Testis (tissue), 3 donors: Measurements from ENCODE around the gene CYB5R2. TPM values are rescaled to one million over a fixed set of nuclear protein-coding genes. Genes with fewer than 3 reads are reported as not detected.

Source experiments
- DNase-seq: peaks from one replicate; pipeline ENCODE4 v3.0.0-alpha.2; 2019
- H3K27ac ChIP-seq, 2 donors: fragments of 200-600 bp; sonication (generic); one replicate each; pipeline ENCODE4 v1.5.1; 2019
- H3K27me3 ChIP-seq: fragments of 200-600 bp; sonication (generic); one replicate; pipeline ENCODE4 v1.5.1; 2019
- H3K36me3 ChIP-seq: fragments of 200-600 bp; sonication (generic); one replicate; pipeline ENCODE4 v1.5.1; 2017; ENCODE audit warnings: low read depth; ENCODE audit errors: missing control alignments
- H3K4me1 ChIP-seq: fragments of 200-600 bp; sonication (generic); one replicate; pipeline ENCODE4 v1.5.1; 2019
- H3K4me3 ChIP-seq, 2 donors: fragments of 200-600 bp; sonication (generic); one replicate each; pipeline ENCODE4 v1.5.1; 2017 to 2019
- H3K9me3 ChIP-seq: fragments of 200-600 bp; sonication (generic); one replicate; pipeline ENCODE4 v1.5.1; 2017
- POLR2A ChIP-seq: fragments of 450-650 bp; IDR thresholded peaks from one replicate; pipeline ENCODE4 v1.6.1; 2017; ENCODE audit warnings: antibody characterized with exemption, mild to moderate bottlenecking, moderate library complexity
- WGBS, 2 donors: methylation state at CpG; one replicate each; pipeline ENCODE4 v1.1.5; 2018; 5-methylcytosine and 5-hydroxymethylcytosine counted together
- intact Hi-C: fragments of 100-400 bp; cut with DNase I; formaldehyde crosslinking; loops from one replicate; pipeline ENCODE4 v1.15.1; 2023; ENCODE audit warnings: low total_unique reads
- polyA plus RNA-seq: library from polyadenylated mRNA; stranded (reverse); fragments of 350-450 nt; fragmentation: Illumina TruSeq; extraction: RNeasy Lipid Tissue Mini Kit (QIAGEN cat#74804); gene quantifications from one replicate; pipeline ENCODE4 v1.2.3, GENCODE V29; 2014; ENCODE audit warnings: low read depth, low replicate concordance; ENCODE audit not compliant: insufficient read depth
- total RNA-seq, 2 donors: library from RNA; depleted of rRNA; stranded (reverse); fragments of >200 nt; gene quantifications; one replicate each; pipeline ENCODE4 v1.2.3, GENCODE V29; 2016
- TF ChIP-seq, protein P1 (sequence below), 3 experiments: fragments of 450-650 bp in 2 of 3; fragments of 200-600 bp in 1 of 3; sonication (generic) in 1 of 3; IDR thresholded peaks; one replicate each; pipeline ENCODE4 v1.5.1; 2016 to 2019; ENCODE audit warnings: antibody characterized with exemption in 3 of 3, mild to moderate bottlenecking in 2 of 3, moderate library complexity in 1 of 3

CYB5R2 gene
- total and polyA plus RNA-seq, 3 donors from 2014 or later: 140 to 263 (median 190) TPM

- no peaks in the 10 kb centered on the region for H3K9me3 ChIP-seq
- intact Hi-C loops: loop anchor here (10.0 kb wide), 1 partner anchor 602 kb away; no protein-coding TSS in a partner anchor
- no peaks in the 10 kb centered on the region for H3K36me3 ChIP-seq
- H3K4me3 ChIP-seq: no peak overlapping the region
- no peaks in the 10 kb centered on the region for H3K27me3 ChIP-seq
- H3K4me1 ChIP-seq: peaks cover 8% of the 10 kb centered on the region
- no peak for DNase-seq
- TF ChIP-seq, protein P1, sequence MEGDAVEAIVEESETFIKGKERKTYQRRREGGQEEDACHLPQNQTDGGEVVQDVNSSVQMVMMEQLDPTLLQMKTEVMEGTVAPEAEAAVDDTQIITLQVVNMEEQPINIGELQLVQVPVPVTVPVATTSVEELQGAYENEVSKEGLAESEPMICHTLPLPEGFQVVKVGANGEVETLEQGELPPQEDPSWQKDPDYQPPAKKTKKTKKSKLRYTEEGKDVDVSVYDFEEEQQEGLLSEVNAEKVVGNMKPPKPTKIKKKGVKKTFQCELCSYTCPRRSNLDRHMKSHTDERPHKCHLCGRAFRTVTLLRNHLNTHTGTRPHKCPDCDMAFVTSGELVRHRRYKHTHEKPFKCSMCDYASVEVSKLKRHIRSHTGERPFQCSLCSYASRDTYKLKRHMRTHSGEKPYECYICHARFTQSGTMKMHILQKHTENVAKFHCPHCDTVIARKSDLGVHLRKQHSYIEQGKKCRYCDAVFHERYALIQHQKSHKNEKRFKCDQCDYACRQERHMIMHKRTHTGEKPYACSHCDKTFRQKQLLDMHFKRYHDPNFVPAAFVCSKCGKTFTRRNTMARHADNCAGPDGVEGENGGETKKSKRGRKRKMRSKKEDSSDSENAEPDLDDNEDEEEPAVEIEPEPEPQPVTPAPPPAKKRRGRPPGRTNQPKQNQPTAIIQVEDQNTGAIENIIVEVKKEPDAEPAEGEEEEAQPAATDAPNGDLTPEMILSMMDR (IDR thresholded peaks at IDR 0.05): no peak
- no peak for TF ChIP-seq POLR2A
- whole genome bisulfite sequencing, 2 donors: 65 to 78% methylated on average over 5 of the region's 5 CpGs
- H3K27ac ChIP-seq: no peak overlapping the region
These were observed 23.1 kb upstream of the CYB5R2 start for GRCh38 chr11:7696424-7696823.

DNA sequence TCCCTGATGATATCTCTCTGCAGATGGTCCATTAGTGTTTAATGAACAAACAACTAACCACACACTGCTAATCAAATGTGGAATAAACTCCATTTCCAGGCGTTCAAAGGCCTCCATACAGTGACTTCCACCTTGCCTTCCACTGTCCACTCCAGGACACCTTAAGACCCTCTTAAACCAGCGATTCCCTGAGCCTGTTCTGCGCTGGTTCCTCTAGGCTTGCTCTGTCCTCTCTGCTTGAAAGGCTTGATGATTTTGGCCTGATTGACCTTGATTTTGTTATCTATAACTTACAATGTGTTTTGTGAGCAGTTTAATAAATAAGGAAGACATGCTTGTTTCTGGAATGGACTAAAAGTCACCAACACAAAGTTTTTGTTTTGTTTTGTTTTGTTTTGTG lies 20.9 kb upstream of the CYB5R2 start:
- Histone ChIP-seq H3K4me1 (peaks cover 8% of the 10 kb centered on the region), H3K4me3 (peak overlapping the region in 1 of 2 donors; percentile 24), H3K9me3 (no peaks in the 10 kb centered on the region), H3K27ac (no peak overlapping the region), H3K36me3 (no peaks in the 10 kb centered on the region), H3K27me3 (no peaks in the 10 kb centered on the region)
- intact Hi-C loops: loop anchor here (10.0 kb wide), 1 partner anchor 599 kb away; no protein-coding TSS in a partner anchor
- 48 to 64% methylated on average over 3 of the region's 3 CpGs for WGBS, 2 donors
- TF ChIP-seq POLR2A: no peak
- TF ChIP-seq, protein P1 (IDR thresholded peaks at IDR 0.05): no peak
- DNase-seq: no peak

DNA sequence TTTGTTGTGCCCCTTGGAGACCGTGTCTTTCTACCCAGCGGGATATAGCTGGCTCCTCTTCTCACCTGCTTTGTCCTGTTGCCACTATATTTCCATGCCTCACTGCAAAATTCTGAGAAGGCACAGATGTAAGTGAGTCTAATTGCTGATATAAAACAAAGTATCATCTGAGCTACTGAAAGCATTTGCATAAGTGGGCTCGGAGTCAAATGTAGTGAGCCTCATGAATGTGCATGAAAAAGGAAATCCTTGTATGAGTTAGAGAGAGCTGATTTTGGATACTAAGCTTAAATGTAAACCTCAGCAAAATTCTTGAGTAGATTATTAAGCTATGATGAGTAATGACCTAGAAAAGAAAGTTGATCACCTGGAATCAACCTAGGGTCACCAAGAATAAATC lies 19.1 kb upstream of the CYB5R2 start:
- no peak for TF ChIP-seq POLR2A
- TF ChIP-seq, protein P1 (IDR thresholded peaks at IDR 0.05): no peak
- Histone ChIP-seq H3K9me3 (no peaks in the 10 kb centered on the region), H3K4me3 (no peak overlapping the region), H3K4me1 (peaks cover 8% of the 10 kb centered on the region), H3K27me3 (no peaks in the 10 kb centered on the region), H3K36me3 (no peaks in the 10 kb centered on the region), H3K27ac (peak overlapping the region in 1 of 2 donors; percentile 5)
- intact Hi-C loops: loop anchor here (10.0 kb wide), 1 partner anchor 598 kb away; no protein-coding TSS in a partner anchor
- WGBS, 2 donors: 72 to 85% methylated on average over 3 of the region's 3 CpGs
- no peak for DNase-seq

GRCh38 chr11:7691759-7692350 lies 18.6 kb upstream of the CYB5R2 start:
- intact Hi-C loops: loop anchor here (10.0 kb wide), 1 partner anchor 597 kb away; no protein-coding TSS in a partner anchor
- no peak for TF ChIP-seq POLR2A
- TF ChIP-seq, protein P1 (IDR thresholded peaks at IDR 0.05): no peak
- H3K9me3 ChIP-seq: no peaks in the 10 kb centered on the region
- H3K4me3 ChIP-seq: no peak overlapping the region
- WGBS, 2 donors: 73 to 79% methylated on average over 6 of the region's 6 CpGs
- peaks cover 8% of the 10 kb centered on the region for H3K4me1 ChIP-seq
- no peak for DNase-seq
- H3K27ac ChIP-seq: peak overlapping the region in 1 of 2 donors; percentile 5
- no peaks in the 10 kb centered on the region for H3K36me3 ChIP-seq
- H3K27me3 ChIP-seq: no peaks in the 10 kb centered on the region

DNA sequence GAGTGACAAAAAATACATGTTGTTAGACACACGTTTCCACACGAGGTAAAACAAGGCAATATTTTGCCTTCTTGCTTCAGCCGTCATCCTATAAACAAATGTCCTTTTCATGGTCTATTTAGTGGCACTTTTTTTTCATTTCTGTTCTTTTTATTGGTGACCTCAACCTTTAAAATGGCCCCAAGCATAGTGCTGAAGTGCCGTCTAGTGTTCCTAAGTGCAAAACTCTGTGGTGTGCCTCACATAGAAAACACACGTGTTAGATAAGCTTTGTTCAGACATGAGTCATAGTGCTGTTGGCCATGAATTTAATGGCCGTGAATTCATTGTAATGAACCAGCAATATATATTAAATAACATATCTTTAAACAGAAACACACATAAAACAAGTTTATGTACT lies 17.3 kb upstream of the CYB5R2 start:
- Histone ChIP-seq H3K4me1 (peaks cover 8% of the 10 kb centered on the region), H3K27ac (no peak overlapping the region), H3K9me3 (no peaks in the 10 kb centered on the region), H3K4me3 (no peak overlapping the region), H3K27me3 (no peaks in the 10 kb centered on the region), H3K36me3 (no peaks in the 10 kb centered on the region)
- TF ChIP-seq POLR2A: no peak
- TF ChIP-seq, protein P1 (IDR thresholded peaks at IDR 0.05): no peak
- intact Hi-C loops: loop anchor here (10.0 kb wide), 1 partner anchor 596 kb away; no protein-coding TSS in a partner anchor
- DNase-seq: no peak
- 70 to 74% methylated on average over 6 of the region's 6 CpGs for WGBS, 2 donors
